Sigmoid colon (tissue), 7 donors: ENCODE measurements around the gene MINK1. TPM values are rescaled to one million over a fixed set of nuclear protein-coding genes. Genes with fewer than 3 reads are reported as not detected.
A peak's percentile ranks its signal among the peaks of the same experiment; 100 is the strongest.

Source experiments
- DNase-seq: peaks from one replicate; pipeline ENCODE4 v3.0.0-alpha.2; 2019
- H3K27ac ChIP-seq, 4 donors: fragments of 200-600 bp; sonication (generic); one replicate each; pipeline ENCODE4 v1.5.1; 2016 to 2019; ENCODE audit warnings: mild to moderate bottlenecking in 1 of 4
- H3K27me3 ChIP-seq, 3 donors: fragments of 200-600 bp; sonication (generic); one replicate each; pipeline ENCODE4 v1.5.1; 2019; ENCODE audit warnings: mild to moderate bottlenecking in 1 of 3
- H3K36me3 ChIP-seq, 4 donors: fragments of 200-600 bp; sonication (generic); one replicate each; pipeline ENCODE4 v1.5.1; 2016 to 2019
- H3K4me1 ChIP-seq, 4 donors: fragments of 200-600 bp; sonication (generic); one replicate each; pipeline ENCODE4 v1.5.1; 2017 to 2019
- H3K4me3 ChIP-seq, 4 donors: fragments of 200-600 bp; sonication (generic); one replicate each; pipeline ENCODE4 v1.5.1; 2017 to 2019; ENCODE audit warnings: mild to moderate bottlenecking in 2 of 4, moderate library complexity in 1 of 4
- H3K9me3 ChIP-seq, 4 donors: fragments of 200-600 bp in 3 of 4; sonication (generic) in 3 of 4; one replicate each; pipeline versions ENCODE4 v1.5.1 to v1.6.1; 2013 to 2019
- EP300 ChIP-seq, 4 donors: sonication (generic); formaldehyde crosslinking; IDR thresholded peaks; one replicate each; pipeline ENCODE4 v1.6.1; 2017; ENCODE audit warnings: antibody characterized with exemption in 4 of 4
- POLR2A ChIP-seq, 2 donors: fragments of 450-650 bp; IDR thresholded peaks; one replicate each; pipeline ENCODE4 v1.6.1; 2016; ENCODE audit warnings: antibody characterized with exemption in 2 of 2, mild to moderate bottlenecking in 2 of 2, moderate library complexity in 2 of 2
- POLR2AphosphoS5 ChIP-seq, 4 donors: sonication (generic); formaldehyde crosslinking; IDR thresholded peaks; one replicate each; pipeline ENCODE4 v1.6.1; 2017; ENCODE audit warnings: antibody characterized with exemption in 4 of 4
- WGBS, 2 donors: extraction: QIAGEN DNeasy Blood & Tissue Kit; methylation state at CpG; one replicate each; pipeline ENCODE4 v1.1.7; 2013; 5-methylcytosine and 5-hydroxymethylcytosine counted together
- intact Hi-C: fragments of 100-400 bp; cut with DNase I; formaldehyde crosslinking; loops from one replicate; pipeline ENCODE4 v1.15.1; 2023
- polyA plus RNA-seq, 3 donors: library from polyadenylated mRNA; stranded (reverse); fragments of 200-250 nt; gene quantifications; one replicate each; pipeline ENCODE4 v1.2.3, GENCODE V29; 2013
- total RNA-seq, 4 donors: library from RNA; depleted of rRNA; stranded (reverse); fragments of >200 nt; gene quantifications; one replicate each; pipeline ENCODE4 v1.1.0, GENCODE V29; 2016
- TF ChIP-seq, protein P1 (sequence below), 4 experiments: fragments of 450-650 bp in 3 of 4; fragments of 200-600 bp in 1 of 4; IDR thresholded peaks; one replicate each; pipeline ENCODE4 v1.5.1; 2016 to 2019; ENCODE audit warnings: antibody characterized with exemption in 4 of 4, mild to moderate bottlenecking in 3 of 4, moderate library complexity in 2 of 4
- donor health status: healthy with polysubstance abuse.
- donor health status: Bipolar disorder and iron deficiency.
- donor health status: healthy.

MINK1 gene
- total and polyA plus RNA-seq, 7 donors, result 17.1 to 117 (median 43.8) TPM

- H3K27ac ChIP-seq, result peak within 1 kb of the TSS; percentile 91 to 96 (median 94)
- H3K36me3 ChIP-seq, result peaks cover 28 to 57% (median 37%) of the 10 kb centered on the region in 4 donors
- WGBS, 2 donors, result 0% methylated on average over 72 of the region's 72 CpGs
- peaks cover 0 to 57% (median 42%) of the 10 kb centered on the region in 4 donors for H3K4me1 ChIP-seq
- intact Hi-C loops, result loop anchor here (1.0 to 2.0 kb wide), 3 partner anchors 27 to 47 kb away; partner anchors contain the start of genes CAMTA2 and SPAG7
- H3K27me3 ChIP-seq, result no peaks in the 10 kb centered on the region
- peak; percentile 99 for DNase-seq
- TF ChIP-seq POLR2AphosphoS5 (IDR thresholded peaks at IDR 0.05) (peak; percentile 32 to 83 (median 74)), POLR2A (IDR thresholded peaks at IDR 0.05) (peak; percentile 32 to 48), EP300 (IDR thresholded peaks at IDR 0.05) (peak in 1 of 4 donors; percentile 64)
- TF ChIP-seq, protein P1, sequence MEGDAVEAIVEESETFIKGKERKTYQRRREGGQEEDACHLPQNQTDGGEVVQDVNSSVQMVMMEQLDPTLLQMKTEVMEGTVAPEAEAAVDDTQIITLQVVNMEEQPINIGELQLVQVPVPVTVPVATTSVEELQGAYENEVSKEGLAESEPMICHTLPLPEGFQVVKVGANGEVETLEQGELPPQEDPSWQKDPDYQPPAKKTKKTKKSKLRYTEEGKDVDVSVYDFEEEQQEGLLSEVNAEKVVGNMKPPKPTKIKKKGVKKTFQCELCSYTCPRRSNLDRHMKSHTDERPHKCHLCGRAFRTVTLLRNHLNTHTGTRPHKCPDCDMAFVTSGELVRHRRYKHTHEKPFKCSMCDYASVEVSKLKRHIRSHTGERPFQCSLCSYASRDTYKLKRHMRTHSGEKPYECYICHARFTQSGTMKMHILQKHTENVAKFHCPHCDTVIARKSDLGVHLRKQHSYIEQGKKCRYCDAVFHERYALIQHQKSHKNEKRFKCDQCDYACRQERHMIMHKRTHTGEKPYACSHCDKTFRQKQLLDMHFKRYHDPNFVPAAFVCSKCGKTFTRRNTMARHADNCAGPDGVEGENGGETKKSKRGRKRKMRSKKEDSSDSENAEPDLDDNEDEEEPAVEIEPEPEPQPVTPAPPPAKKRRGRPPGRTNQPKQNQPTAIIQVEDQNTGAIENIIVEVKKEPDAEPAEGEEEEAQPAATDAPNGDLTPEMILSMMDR (IDR thresholded peaks at IDR 0.05), result no peak
- H3K4me3 ChIP-seq, result peak within 1 kb of the TSS; percentile 62 to 83 (median 73)
- no peaks in the 10 kb centered on the region for H3K9me3 ChIP-seq
Measured at GRCh38 chr17:4939796-4940554, 106.8 kb downstream of the MINK1 start, which contains the start of the genes RNF167 and SLC25A11. TSS of gene RNF167 (plus strand) at chr17:4940268. CDS start at chr17:4940910, 642 bp downstream. TSS of gene SLC25A11 (minus strand) at chr17:4940046. CDS start at chr17:4939910, 136 bp downstream.

DNA sequence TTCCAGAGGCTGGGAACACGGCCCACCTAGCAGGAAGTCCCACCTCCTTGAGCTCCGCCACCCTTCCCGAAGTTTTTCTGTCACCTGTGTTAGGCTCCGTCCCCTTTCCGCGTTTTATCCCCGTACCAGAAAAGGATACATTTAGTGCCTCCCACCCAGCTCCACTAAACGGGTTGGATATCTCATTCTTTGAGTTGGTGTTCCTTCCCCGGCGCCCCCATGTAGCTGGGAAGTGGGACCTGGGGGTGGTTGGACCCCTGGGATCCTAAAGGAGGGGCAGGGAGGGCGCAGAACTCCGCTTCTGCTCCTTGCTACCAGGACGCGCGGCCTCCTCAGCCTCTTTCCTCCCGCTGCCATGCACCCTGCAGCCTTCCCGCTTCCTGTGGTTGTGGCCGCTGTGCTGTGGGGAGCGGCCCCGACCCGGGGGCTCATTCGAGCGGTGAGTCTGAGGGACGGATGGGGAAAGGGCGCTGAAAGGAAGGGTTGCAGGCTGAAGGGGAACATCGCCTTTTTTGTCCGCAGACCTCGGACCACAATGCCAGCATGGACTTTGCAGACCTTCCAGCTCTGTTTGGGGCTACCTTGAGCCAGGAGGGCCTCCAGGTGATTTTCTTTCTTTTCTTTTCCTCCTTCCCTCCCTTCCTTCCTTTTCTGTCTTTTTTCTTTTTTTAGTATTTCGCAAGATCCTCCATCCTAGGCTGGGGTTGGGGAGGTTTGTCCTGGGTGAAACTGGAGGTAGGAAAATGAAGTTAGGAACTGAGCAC is 107.6 kb downstream of the MINK1 start:
- intact Hi-C loops, result loop anchor here (2.0 kb wide), 2 partner anchors 26 to 32 kb away; partner anchors contain the start of gene SPAG7
- peaks cover 29 to 63% (median 42%) of the 10 kb centered on the region in 4 donors for H3K36me3 ChIP-seq
- 0 to 1% methylated on average over 29 of the region's 29 CpGs for WGBS, 2 donors
- peak overlapping the region; percentile 62 to 83 (median 73) for H3K4me3 ChIP-seq
- TF ChIP-seq, protein P1 (IDR thresholded peaks at IDR 0.05), result no peak
- TF ChIP-seq EP300 (IDR thresholded peaks at IDR 0.05), result no peak
- no peak for TF ChIP-seq POLR2A (IDR thresholded peaks at IDR 0.05)
- TF ChIP-seq POLR2AphosphoS5 (IDR thresholded peaks at IDR 0.05), result peak in 1 of 4 donors; percentile 3
- H3K27ac ChIP-seq, result peak overlapping the region; percentile 91 to 96 (median 94)
- peaks cover 0 to 65% (median 49%) of the 10 kb centered on the region in 4 donors for H3K4me1 ChIP-seq
- peak; percentile 95 for DNase-seq
- H3K9me3 ChIP-seq, result no peaks in the 10 kb centered on the region
- H3K27me3 ChIP-seq, result no peaks in the 10 kb centered on the region

- no peaks in the 10 kb centered on the region for H3K9me3 ChIP-seq
- DNase-seq, result no peak
- TF ChIP-seq EP300 (IDR thresholded peaks at IDR 0.05) (no peak), POLR2AphosphoS5 (IDR thresholded peaks at IDR 0.05) (no peak), POLR2A (IDR thresholded peaks at IDR 0.05) (no peak)
- TF ChIP-seq, protein P1 (IDR thresholded peaks at IDR 0.05), result no peak
- no peaks in the 10 kb centered on the region for H3K27me3 ChIP-seq
- peaks cover 0 to 70% (median 54%) of the 10 kb centered on the region in 4 donors for H3K4me1 ChIP-seq
- peak overlapping the region; percentile 91 to 96 (median 94) for H3K27ac ChIP-seq
- WGBS, 2 donors, result 18 to 37% methylated on average over 4 of the region's 4 CpGs
- intact Hi-C loops, result loop anchor here (2.0 kb wide), 2 partner anchors 26 to 32 kb away; partner anchors contain the start of gene SPAG7
- peak overlapping the region; percentile 62 to 83 (median 73) for H3K4me3 ChIP-seq
- H3K36me3 ChIP-seq, result peaks cover 29 to 63% (median 47%) of the 10 kb centered on the region in 4 donors
Measured at GRCh38 chr17:4941319-4941610, 108.1 kb downstream of the MINK1 start.

- Histone ChIP-seq H3K36me3 (peaks cover 20 to 54% (median 36%) of the 10 kb centered on the region in 4 donors), H3K4me1 (peaks cover 0 to 69% (median 60%) of the 10 kb centered on the region in 4 donors), H3K9me3 (no peaks in the 10 kb centered on the region), H3K27ac (peak overlapping the region; percentile 17 to 100 (median 99)), H3K4me3 (no peak overlapping the region), H3K27me3 (no peaks in the 10 kb centered on the region)
- no peak for DNase-seq
- TF ChIP-seq POLR2AphosphoS5 (IDR thresholded peaks at IDR 0.05) (no peak), EP300 (IDR thresholded peaks at IDR 0.05) (no peak), POLR2A (IDR thresholded peaks at IDR 0.05) (no peak)
- TF ChIP-seq, protein P1 (IDR thresholded peaks at IDR 0.05), result no peak
- intact Hi-C loops, result no loop called here
- WGBS, 2 donors, result 80 to 85% methylated on average over 13 of the region's 13 CpGs
Measured at GRCh38 chr17:4942760-4943508, 109.8 kb downstream of the MINK1 start.
